GM12801 (cell line): ENCODE measurements around the gene UBXN11.

Experiments
- TF ChIP-seq, protein P1 (sequence below): IDR thresholded peaks from one replicate; pipeline ENCODE4 v1.5.1; 2011; ENCODE audit warnings: control low read depth; ENCODE audit not compliant: insufficient read length; ENCODE audit errors: extremely low read depth

Gene UBXN11

DNA sequence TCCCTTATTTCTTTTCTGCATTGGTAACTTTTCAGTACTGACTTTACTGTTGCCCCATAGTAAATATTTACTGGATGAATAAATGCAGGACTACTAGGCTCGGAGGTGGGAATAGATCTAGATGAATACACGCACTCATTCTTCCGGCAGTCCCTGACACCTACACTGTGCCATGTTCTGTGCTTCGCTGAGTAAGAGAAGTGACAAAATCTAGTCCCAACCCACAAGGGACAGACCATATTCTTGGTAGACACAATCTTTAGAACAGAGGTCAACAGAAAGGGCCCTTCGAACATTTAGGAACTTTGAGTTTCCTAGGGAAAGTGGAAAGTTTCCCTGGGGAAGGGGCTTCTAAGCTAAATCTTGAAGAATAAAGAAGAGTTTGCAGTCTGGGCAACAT, 8.1 kb upstream of the UBXN11 start:
- TF ChIP-seq, protein P1, sequence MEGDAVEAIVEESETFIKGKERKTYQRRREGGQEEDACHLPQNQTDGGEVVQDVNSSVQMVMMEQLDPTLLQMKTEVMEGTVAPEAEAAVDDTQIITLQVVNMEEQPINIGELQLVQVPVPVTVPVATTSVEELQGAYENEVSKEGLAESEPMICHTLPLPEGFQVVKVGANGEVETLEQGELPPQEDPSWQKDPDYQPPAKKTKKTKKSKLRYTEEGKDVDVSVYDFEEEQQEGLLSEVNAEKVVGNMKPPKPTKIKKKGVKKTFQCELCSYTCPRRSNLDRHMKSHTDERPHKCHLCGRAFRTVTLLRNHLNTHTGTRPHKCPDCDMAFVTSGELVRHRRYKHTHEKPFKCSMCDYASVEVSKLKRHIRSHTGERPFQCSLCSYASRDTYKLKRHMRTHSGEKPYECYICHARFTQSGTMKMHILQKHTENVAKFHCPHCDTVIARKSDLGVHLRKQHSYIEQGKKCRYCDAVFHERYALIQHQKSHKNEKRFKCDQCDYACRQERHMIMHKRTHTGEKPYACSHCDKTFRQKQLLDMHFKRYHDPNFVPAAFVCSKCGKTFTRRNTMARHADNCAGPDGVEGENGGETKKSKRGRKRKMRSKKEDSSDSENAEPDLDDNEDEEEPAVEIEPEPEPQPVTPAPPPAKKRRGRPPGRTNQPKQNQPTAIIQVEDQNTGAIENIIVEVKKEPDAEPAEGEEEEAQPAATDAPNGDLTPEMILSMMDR = no peak

DNA sequence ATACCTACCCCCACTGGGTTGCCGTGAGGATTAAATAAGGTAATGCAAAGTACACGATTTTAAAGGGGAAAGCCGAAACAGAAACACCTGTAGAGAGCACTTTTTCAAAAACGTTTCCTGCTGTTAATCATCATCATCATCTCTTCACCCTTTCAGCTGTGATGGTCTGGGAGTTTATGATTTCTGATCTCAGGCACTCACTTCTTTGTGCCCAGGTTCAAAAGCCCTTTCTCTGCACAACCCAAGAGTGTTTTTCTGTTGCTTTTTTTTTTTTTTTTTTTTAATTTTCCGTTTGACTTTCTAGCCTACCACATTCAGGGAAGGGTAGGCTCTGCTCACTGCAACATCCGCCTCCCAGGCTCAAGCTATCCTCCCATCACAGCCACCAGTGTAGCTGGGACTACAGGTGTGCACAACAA, 936 bp upstream of the UBXN11 start:
- TF ChIP-seq, protein P1 = no peak

DNA sequence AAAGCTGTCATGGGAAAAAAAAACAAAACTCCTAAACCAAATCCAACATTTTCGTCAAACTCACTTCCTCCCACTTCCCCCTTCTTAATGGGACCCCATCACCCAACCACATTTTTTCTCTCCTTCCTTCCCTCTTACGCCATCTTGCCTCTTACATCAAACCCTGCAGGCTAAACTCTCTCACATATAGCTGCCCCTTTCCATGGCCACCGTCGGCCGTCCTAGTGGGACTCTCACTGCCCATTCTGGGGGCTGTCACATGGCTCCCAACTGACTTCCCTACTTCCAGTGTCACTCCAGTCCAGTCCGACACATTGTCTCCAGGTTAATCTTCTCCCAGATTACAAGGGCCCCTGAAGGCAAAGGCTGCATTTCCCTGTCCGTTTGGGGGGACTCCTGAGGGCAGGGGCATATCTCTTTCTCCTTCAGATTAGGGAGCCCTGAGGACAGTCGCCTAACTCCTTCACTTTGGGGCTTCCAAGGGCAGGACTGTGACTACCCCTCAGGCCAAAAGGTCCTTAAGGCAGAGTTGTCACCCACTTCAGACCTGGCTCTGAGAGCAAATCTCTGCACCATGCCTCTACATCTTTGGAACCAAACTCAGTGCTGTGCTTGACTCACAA, 658 bp downstream of the UBXN11 start:
- TF ChIP-seq, protein P1 = no peak

DNA sequence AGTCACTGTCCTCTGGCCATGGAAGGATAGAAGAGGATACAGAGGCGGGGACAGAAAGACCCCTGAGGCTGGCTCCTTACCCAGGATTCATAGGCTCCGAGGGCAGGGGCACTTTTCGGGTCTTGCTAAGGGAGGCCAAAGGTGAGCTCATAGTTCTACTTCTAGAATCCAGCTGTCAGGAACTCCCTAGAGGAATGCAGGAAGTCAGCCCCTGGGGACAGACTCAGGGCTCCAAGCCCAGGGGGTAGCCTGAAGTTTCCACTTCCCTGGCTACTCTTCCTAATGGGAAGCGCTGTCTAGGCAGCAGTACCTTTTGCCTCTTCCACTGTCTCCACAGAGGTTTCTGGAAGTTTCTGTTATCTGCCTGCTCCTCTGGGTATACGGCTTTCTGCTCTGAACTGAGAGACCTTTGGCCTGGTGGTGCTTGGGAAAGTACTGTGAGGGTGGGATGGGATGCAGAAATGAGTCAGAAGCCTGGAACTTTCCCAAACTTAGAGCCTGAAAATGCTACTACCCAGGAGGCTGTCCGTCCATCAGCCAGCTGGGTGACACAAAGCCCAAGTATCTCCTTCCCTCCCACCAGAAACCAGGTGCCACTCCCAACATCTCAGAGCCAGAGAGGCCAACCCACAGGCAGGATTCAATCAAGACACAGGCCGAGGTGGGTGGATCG, 3.6 kb downstream of the UBXN11 start:
- TF ChIP-seq, protein P1 = no peak

DNA sequence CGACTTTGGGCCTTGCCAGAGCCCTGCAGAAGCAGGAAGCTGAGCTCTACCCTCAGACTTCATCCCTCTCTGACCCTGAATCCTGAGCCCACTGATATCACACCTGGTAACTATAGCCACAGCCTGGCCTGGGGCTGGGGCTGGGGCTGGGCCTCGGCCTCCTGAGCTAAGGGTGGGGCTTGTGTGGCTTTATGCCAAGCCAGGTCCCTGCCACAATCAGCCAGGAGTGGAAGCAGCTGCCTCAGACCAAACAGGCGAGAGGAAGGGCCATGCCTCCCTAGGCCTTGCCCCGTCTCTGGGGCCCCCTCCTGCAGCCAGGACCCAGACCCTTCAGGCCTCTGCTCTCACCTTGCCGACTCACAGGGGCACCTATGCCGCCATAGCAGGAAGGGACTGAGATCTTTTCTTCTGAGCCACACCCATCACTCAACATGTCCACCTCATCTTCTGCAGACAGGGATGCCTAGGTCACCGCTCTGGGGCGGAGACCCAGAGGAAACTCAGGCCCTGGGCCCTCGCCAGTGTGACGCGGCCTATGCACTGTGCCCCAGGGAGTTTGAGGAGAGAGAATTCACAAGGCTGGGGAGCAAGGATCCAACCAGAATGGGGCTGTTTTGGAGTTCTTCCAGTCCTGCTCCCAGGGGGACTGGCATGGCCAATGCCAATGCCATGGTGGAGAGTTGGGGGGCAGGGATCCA, 5.7 kb downstream of the UBXN11 start:
- TF ChIP-seq, protein P1 = no peak

DNA sequence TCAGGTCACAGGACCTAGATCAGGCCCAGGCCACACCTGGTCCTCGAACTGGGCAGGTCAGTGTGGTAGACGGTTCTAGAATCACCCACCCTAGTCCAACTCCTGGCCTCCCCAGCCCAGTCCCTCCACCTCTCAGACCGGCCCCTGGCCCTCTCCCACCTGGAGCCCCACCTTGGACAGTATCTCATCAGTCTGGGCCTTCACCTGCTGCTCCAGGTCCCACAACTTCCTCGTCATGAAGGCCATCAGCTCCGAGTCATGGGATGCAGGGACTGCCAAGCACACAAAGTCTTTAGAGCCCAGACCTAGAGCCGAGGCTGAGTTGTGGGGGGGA, 8.7 kb downstream of the UBXN11 start:
- TF ChIP-seq, protein P1 = no peak

DNA sequence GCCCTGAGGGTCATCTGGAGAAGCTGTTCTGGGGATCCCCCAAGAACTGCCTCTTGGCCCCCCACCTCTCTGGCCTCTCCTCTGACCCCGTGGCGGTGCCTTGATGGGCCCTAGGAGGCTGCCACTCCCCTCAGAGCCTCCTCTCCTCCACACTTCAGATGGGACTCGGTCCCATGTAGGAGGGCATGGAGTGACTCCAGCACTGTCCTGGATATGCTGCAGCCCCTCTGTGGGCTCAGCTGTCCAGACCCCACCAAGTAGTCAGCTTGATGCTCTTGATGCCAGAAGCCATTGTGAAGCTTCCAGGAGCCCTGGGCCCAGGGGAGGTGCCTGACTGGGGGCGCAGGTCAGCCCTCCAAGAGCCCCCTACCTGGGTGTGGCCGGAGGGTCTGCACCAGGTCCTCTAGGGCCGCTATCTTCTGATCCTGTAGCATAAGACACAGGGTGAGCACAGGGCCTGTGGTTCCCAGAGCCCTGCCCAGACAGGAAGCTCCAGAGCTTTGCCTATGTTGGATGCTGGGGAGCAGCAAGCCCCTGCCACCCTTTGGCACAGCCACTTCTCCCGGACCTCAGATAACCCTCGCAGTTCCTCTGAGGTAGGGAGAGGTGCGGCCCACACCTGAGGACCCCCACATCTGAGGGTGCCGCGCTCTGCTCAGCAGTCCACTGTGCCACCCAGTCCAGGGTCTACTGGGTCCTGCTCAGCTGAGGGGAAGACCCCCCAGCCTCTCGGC, 9.2 kb downstream of the UBXN11 start:
- TF ChIP-seq, protein P1 = no peak
